DOHH2 (cell line): ENCODE data around the gene RAF1.

Experiments
- CTCF ChIP-seq: fragments of 200-600 bp; sonication (generic); IDR thresholded peaks from one replicate; pipeline ENCODE4 v1.5.1; 2014; ENCODE audit warnings: antibody characterized with exemption, mild to moderate bottlenecking, low read depth, low read length; ENCODE audit not compliant: poor library complexity, severe bottlenecking
- EZH2phosphoT487 ChIP-seq: fragments of 200-600 bp; sonication (generic); IDR thresholded peaks from 2 replicates; pipeline ENCODE4 v1.6.1; 2017; ENCODE audit warnings: borderline replicate concordance, mild to moderate bottlenecking, antibody characterized with exemption, low read length, moderate library complexity, mixed read lengths

DNA sequence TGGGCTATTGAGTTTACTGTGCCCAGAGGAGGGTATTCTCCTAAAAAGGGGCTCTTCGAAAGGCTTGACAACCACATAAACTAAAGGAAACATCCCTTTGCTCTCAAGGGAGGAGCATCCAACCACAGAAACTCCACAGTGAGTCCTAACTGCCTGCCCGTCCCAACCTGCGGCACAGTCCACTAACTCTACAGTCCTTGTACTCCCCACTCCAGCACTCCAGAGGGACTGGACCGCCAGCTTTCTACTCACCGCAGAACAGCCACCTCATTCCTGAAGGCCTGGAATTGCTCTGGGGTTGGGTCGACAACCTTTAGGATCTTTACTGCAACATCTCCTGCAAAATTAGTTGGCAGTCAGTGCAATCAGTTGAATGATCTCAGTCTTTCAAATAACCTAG is 72.5 kb downstream of the RAF1 start:
- TF ChIP-seq CTCF = no peak
- TF ChIP-seq EZH2phosphoT487 = no peak
